Activated CD4-positive, alpha-beta T cell treated with anti-CD3 and anti-CD28 coated beads, Interleukin-2, amount 10 ng/mL, durations not matched to agents 7 days and 5 days (primary cell): Measurements from ENCODE around the gene RIIAD1. TPM values are rescaled to one million over a fixed set of nuclear protein-coding genes. Genes with fewer than 3 reads are reported as not detected.
"Not testable (repeated sequence)": the region's sequence is repeated elsewhere in the genome, so short reads cannot be mapped to it uniquely, and the experiment has no call there.

ENCODE experiments used
- CTCF ChIA-PET: fragments of 350-600 bp; sonication (Branson Sonifier 250); formaldehyde crosslinking; loops from one replicate; lab custom pipeline; 2021; ENCODE audit warnings: antibody characterized with exemption; lab: Charles Lee
- POLR2A ChIA-PET: fragments of 350-600 bp; sonication (Branson Sonifier 250); formaldehyde crosslinking; loops from one replicate; lab custom pipeline; 2021; ENCODE audit warnings: antibody characterized with exemption; lab: Charles Lee
- DNase-seq: peaks from one replicate; pipeline ENCODE4 v3.0.0-alpha.2; 2020
- H3K27ac Mint-ChIP-seq: one replicate; pipeline ENCODE4 v1.8.0; 2021; ENCODE audit warnings: mild to moderate bottlenecking, moderate library complexity, mixed read lengths
- H3K27me3 Mint-ChIP-seq: one replicate; pipeline ENCODE4 v1.8.0; 2021; ENCODE audit warnings: mixed read lengths
- H3K36me3 Mint-ChIP-seq: one replicate; pipeline ENCODE4 v1.8.0; 2021; ENCODE audit warnings: low read depth, mixed read lengths
- H3K4me1 Mint-ChIP-seq: one replicate; pipeline ENCODE4 v1.8.0; 2021; ENCODE audit warnings: mixed read lengths
- H3K4me3 Mint-ChIP-seq: one replicate; pipeline ENCODE4 v1.8.0; 2021; ENCODE audit warnings: mild to moderate bottlenecking, moderate library complexity, mixed read lengths
- H3K9me3 Mint-ChIP-seq: one replicate; pipeline ENCODE4 v1.8.0; 2021; ENCODE audit warnings: mixed read lengths
- total RNA-seq, 2 experiments: library from RNA; stranded (reverse); gene quantifications; one replicate each; pipeline ENCODE4 v1.2.3, GENCODE V29; 2021

The RIIAD1 gene, protein sequence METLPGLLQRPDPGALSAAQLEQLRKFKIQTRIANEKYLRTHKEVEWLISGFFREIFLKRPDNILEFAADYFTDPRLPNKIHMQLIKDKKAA
- not detected for total RNA-seq

DNA sequence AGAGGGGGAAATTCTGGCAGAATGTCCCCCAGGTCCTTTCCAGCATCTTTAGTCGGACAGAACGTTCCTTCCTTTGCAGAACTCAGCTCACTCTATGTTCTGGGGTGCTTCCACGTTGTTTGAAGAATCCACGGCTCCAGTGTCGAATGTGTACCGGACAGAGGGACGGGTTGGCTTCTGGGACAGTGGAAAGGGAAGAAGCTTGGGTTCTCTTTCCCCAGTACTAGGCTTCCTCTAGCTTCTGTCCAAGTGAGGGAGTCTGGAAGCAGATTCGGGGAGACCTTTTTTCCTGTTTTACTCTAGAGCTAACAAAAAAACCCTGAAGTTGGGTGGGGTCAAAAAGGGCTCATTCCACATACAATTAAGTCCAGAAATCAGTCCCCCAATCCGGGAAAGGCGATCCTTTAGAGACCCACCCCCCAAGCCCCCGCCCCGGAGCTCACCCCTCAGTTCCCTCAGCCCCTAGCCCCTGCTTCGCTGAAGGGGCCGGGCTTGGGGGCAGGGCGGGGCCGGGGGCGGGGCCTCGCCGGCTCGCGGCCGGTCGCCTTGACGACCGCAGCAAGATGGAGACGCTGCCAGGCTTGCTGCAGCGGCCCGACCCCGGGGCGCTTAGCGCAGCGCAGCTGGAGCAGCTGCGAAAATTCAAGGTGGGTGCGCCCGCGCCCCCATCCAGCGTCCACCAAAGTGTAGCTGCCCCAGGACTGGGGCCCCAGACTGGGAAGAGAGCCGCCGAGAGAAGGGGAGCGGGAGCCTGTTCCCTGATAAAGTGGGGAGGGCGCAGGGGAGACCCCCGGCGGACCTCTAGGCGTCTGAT lies at the start of gene RIIAD1:
Gene RIIAD1, plus strand, starts transcription at position 549 of the 814 bp plus-strand sequence. Its CDS starts 15 bp downstream, at position 564.
- peak within 1 kb of the TSS; percentile 67 for H3K4me3 Mint-ChIP-seq
- no peak within 1 kb of the TSS for H3K27ac Mint-ChIP-seq
- peaks cover 74% of the 10 kb centered on the region for H3K27me3 Mint-ChIP-seq
- H3K36me3 Mint-ChIP-seq, result no peaks in the 10 kb centered on the region
- H3K9me3 Mint-ChIP-seq, result no peaks in the 10 kb centered on the region
- ChIA-PET POLR2A (no interaction called here), CTCF (interaction anchor here (1.1 to 1.7 kb wide), 6 partner anchors 10 to 115 kb away, joined by 3 to 7 read pairs (median 4); no protein-coding TSS in a partner anchor)
- peak; percentile 41 for DNase-seq
- peaks cover 23% of the 10 kb centered on the region for H3K4me1 Mint-ChIP-seq

DNA sequence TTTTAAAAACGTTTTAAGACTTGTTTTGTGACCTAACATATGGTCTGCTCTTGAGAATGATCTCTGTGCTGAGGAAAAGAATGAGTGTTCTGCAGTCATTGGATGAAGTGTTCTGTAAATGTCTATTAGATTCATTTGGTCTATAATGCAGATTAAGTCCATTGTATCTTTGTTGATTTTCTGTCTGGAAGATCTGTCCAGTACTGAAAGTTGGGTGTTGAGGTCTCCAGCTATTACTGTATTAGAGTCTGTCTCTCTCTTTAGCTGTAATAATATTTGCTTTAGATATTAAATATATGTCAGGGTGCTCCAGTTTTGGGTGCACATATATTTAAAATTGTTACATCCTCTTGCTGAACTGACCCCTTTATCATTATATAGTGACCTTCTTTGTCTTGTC lies 47.9 kb upstream of the RIIAD1 start:
- ChIA-PET CTCF (interaction anchor here (0.9 kb wide), 1 partner anchor 19 kb away, joined by 3 read pairs; no protein-coding TSS in a partner anchor), POLR2A (no interaction called here)
- H3K36me3 Mint-ChIP-seq, result peaks cover 38% of the 10 kb centered on the region
- H3K4me3 Mint-ChIP-seq, result no peak overlapping the region
- H3K4me1 Mint-ChIP-seq, result no peaks in the 10 kb centered on the region
- no peak overlapping the region for H3K27ac Mint-ChIP-seq
- DNase-seq, result no peak
- H3K9me3 Mint-ChIP-seq, result peaks cover 4% of the 10 kb centered on the region
- H3K27me3 Mint-ChIP-seq, result no peaks in the 10 kb centered on the region

DNA sequence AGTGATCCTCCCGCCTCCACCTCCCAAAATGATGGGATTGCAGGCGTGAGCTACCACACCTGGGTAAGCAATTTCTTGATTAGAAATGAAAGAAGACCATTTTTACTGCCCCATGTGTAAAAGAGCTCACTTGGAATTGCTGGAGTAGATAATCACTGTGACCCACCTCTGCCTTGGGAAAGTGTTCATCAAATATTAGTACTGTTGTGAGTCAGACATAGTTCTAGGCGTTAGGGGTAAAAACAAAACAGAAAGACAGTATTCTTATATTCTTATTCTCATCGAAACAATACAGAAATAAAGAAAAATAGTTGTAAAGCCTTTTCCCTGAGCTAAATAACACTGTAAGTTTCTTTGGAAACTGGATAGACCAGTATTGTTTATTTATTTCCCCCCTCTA lies 40.9 kb upstream of the RIIAD1 start:
- ChIA-PET POLR2A (no interaction called here), CTCF (no interaction called here)
- H3K27ac Mint-ChIP-seq, result no peak overlapping the region
- no peaks in the 10 kb centered on the region for H3K4me1 Mint-ChIP-seq
- H3K9me3 Mint-ChIP-seq, result no peaks in the 10 kb centered on the region
- H3K27me3 Mint-ChIP-seq, result no peaks in the 10 kb centered on the region
- H3K36me3 Mint-ChIP-seq, result peaks cover 5% of the 10 kb centered on the region
- no peak overlapping the region for H3K4me3 Mint-ChIP-seq
- no peak for DNase-seq

DNA sequence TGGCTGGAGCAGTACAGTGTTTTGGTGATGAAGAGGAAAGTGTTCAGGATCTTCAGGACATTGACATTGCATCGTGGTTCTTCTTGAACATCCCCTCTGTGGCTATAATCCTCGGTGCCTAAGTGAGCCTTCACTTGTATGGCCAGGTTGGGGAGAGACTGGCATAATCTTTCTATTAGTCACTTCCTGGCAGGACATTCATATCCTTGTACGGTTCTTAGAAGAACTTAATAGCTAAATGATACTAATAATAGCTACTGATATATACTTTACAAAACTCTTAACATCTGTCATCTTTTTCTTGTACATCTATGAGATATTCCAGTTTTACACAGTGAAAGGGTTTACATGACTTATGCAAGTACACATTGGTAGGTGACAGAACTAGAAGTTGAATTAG lies 40.5 kb upstream of the RIIAD1 start:
- Mint-ChIP-seq H3K36me3 (peaks cover 5% of the 10 kb centered on the region), H3K9me3 (no peaks in the 10 kb centered on the region), H3K4me3 (no peak overlapping the region), H3K4me1 (no peaks in the 10 kb centered on the region), H3K27ac (no peak overlapping the region), H3K27me3 (no peaks in the 10 kb centered on the region)
- no peak for DNase-seq
- ChIA-PET POLR2A (no interaction called here), CTCF (no interaction called here)

DNA sequence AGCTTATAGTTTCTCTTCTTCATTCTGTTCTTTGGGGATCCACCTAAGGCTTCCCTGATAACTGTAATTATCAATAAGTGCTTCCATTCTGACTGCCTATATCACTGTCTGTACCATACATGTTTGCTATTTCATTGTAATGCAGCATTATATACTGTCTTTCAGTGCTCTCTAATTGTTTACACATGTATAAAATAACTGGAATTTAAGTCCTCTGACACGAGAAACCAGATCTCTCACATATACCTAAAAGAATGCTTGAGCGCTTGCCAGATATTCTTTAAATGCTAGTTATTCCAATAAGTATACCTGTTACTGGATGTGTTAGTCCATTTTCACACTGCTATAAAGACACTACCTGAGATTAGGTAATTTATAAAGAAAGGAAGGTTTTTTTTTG lies 39.4 kb upstream of the RIIAD1 start:
- no peak overlapping the region for H3K4me3 Mint-ChIP-seq
- ChIA-PET POLR2A (no interaction called here), CTCF (no interaction called here)
- H3K27ac Mint-ChIP-seq, result no peak overlapping the region
- no peaks in the 10 kb centered on the region for H3K4me1 Mint-ChIP-seq
- no peak for DNase-seq
- H3K27me3 Mint-ChIP-seq, result no peaks in the 10 kb centered on the region
- no peaks in the 10 kb centered on the region for H3K9me3 Mint-ChIP-seq
- H3K36me3 Mint-ChIP-seq, result peaks cover 5% of the 10 kb centered on the region

DNA sequence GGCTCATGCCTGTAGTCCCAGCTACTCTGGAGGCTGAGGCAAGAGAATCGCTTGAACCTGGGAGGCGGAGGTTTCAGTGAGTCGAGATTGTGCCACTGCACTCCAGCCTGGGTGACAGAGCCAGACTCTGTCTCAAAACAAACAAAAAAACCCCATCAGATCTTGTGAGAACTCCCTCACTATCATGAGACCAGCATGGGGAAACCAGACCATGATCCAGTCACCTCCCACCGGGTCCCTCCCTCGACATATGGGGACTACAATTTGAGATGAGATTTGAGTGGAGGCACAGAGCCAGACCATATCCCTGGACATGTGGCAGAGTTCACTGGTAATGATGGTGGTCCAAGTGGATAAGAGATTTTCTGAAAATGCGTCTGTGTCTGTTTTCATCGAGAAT lies 38.4 kb upstream of the RIIAD1 start:
- CTCF ChIA-PET, POLR2A ChIA-PET: not testable (repeated sequence)

DNA sequence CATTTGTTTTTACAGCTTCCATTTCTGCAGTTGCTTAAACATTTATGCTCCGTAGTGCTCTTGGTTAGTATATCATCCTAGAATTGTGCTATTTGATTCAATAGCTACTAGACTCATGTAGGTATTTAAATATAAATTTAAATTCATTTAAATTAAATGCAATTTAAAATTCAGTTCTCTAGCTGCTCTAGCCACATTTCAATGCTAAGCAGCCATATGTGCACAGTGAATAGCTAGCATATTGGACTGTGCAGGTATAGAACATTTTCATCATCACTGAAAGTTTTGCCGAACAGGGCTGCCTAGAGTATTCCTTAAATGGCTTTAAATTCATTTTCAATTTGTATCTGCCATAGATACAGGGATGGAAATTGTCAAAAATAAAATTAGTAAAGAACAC lies 37.2 kb upstream of the RIIAD1 start:
- POLR2A ChIA-PET, result interaction anchor here (0.7 kb wide), 1 partner anchor 106 kb away, joined by 4 read pairs; the partner anchor contains the start of gene TDRKH
- no peaks in the 10 kb centered on the region for H3K4me1 Mint-ChIP-seq
- no peaks in the 10 kb centered on the region for H3K9me3 Mint-ChIP-seq
- CTCF ChIA-PET, result interaction anchor here (1.2 kb wide), 1 partner anchor 13 kb away, joined by 4 read pairs; no protein-coding TSS in a partner anchor
- no peaks in the 10 kb centered on the region for H3K36me3 Mint-ChIP-seq
- no peaks in the 10 kb centered on the region for H3K27me3 Mint-ChIP-seq
- DNase-seq, result no peak
- no peak overlapping the region for H3K27ac Mint-ChIP-seq
- H3K4me3 Mint-ChIP-seq, result no peak overlapping the region

More for the DNA sequence above, 38.4 kb upstream of the RIIAD1 start:
- not testable (repeated sequence) for H3K4me3 Mint-ChIP-seq, H3K4me1 Mint-ChIP-seq, H3K36me3 Mint-ChIP-seq, DNase-seq, H3K27ac Mint-ChIP-seq, H3K9me3 Mint-ChIP-seq, H3K27me3 Mint-ChIP-seq

DNA sequence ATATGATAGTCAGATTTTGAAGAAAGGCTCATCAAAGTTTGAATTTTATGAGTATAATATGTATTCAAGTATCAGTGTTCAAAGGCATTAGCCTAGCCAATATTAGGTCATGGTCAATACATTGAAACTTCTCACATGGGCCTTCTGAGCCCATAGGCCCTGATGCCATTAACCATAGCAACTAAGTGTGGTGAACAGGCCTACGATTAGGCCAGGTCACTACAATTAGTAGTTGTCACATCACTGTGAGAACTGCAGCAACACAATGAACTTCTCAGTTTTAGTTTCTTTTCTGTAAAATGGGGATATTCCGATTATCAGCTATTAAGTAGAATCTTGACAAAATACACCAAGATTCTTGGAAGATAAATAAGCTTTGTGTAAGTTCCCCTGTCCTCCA lies 34.8 kb upstream of the RIIAD1 start:
- ChIA-PET POLR2A (no interaction called here), CTCF (interaction anchor here (0.6 to 2.0 kb wide), 2 partner anchors 42 to 165 kb away, joined by 3 to 4 read pairs; no protein-coding TSS in a partner anchor)
- DNase-seq, result no peak
- no peak overlapping the region for H3K4me3 Mint-ChIP-seq
- H3K9me3 Mint-ChIP-seq, result no peaks in the 10 kb centered on the region
- no peaks in the 10 kb centered on the region for H3K4me1 Mint-ChIP-seq
- H3K27me3 Mint-ChIP-seq, result no peaks in the 10 kb centered on the region
- H3K27ac Mint-ChIP-seq, result no peak overlapping the region
- no peaks in the 10 kb centered on the region for H3K36me3 Mint-ChIP-seq

DNA sequence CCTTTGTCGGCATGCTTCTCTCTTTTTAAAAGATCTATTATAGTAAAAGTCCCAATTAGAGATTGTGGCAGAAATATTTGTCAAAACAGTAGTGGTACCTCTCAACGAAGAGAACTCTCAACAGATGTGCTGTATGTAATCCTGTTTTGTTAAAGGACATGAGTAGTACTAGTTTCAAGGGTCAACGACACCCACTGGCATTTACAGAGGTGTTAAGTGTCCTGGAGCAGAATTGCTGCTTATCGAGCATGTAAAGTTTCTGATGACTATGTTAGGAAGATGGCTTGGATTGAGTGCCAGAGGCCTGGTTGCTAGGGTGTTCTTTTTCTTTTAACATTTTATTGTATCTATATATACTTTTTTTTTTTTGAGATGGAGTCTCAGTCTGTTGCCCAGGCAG lies 31.8 kb upstream of the RIIAD1 start:
- no peak for DNase-seq
- no peak overlapping the region for H3K27ac Mint-ChIP-seq
- H3K4me3 Mint-ChIP-seq, result no peak overlapping the region
- H3K36me3 Mint-ChIP-seq, result peaks cover 5% of the 10 kb centered on the region
- CTCF ChIA-PET, result interaction anchor here (0.6 to 1.5 kb wide), 2 partner anchors 21 to 216 kb away, joined by 3 to 5 read pairs; no protein-coding TSS in a partner anchor
- H3K9me3 Mint-ChIP-seq, result no peaks in the 10 kb centered on the region
- no peaks in the 10 kb centered on the region for H3K27me3 Mint-ChIP-seq
- POLR2A ChIA-PET, result no interaction called here
- peaks cover 4% of the 10 kb centered on the region for H3K4me1 Mint-ChIP-seq

DNA sequence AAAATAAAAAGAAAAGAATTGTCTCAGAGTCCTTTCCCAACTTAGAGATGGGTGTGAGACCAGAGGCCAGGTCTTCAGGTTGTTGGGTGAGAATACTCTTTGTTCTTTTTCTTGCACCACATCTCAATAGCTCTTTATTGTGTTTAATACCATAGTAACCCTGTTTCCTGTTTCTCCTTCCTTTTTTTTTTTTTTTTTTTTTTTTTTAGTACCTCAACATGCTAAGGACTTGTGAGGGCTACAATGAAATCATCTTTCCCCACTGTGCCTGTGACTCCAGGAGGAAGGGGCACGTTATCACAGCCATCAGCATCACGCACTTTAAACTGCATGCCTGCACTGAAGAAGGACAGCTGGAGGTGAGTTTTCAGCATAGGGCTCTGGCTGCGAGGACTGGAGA lies 29.1 kb upstream of the RIIAD1 start:
- Mint-ChIP-seq H3K9me3 (no peaks in the 10 kb centered on the region), H3K4me3 (no peak overlapping the region), H3K27ac (no peak overlapping the region), H3K36me3 (peaks cover 5% of the 10 kb centered on the region), H3K4me1 (peaks cover 4% of the 10 kb centered on the region), H3K27me3 (no peaks in the 10 kb centered on the region)
- ChIA-PET POLR2A (no interaction called here), CTCF (interaction anchor here (0.6 kb wide), 1 partner anchor 271 kb away, joined by 4 read pairs; no protein-coding TSS in a partner anchor)
- DNase-seq, result no peak

DNA sequence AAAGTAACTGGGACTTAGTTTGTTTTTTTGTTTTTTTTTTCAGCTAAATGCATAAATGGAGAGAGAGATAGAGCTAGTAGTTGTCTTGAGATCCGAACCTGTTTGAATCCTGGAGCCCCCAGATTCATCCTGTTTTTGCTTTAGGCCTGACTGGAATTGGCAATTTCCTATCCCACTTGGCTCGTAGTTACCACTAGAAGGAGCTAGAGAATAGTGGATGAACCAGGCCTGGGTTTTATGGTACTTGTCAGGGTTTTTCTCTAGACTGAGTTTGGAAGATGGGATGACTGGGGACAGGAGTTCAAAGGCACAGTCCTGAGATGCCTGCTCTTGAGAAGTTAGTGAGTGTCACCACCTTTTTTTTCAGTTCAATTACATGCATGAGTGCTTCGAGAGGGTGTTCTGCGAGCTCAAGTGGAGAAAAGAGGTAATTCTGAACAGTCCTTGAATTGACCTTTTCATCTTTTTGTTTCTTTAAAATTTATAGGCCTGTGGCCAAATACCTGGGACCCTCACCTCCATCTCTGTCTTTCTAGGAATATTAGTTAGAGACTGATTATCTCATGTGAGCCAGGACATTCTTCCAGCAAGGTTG lies 28.2 kb upstream of the RIIAD1 start:
- no peak for DNase-seq
- POLR2A ChIA-PET, result no interaction called here

DNA sequence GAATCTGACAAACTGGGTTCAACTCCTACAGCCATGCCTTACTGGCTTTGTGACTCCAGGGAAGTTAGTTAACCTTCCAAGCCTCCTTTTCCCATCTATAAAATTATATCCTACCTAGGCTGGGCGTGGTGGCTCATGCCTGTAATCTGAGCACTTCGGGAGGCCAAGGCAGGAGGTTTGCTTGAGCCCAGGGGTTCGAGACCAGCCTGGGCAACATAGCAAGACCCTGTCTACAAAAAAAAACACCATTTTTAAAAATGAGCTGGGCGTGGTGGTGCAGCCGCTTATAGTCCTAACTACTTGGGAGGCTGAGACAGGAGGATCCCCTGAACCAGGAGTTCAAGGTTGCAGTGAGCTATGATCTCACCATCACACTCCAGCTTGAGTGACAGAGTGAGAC lies 19.8 kb upstream of the RIIAD1 start:
- ChIA-PET POLR2A (no interaction called here), CTCF (no interaction called here)
- Mint-ChIP-seq H3K9me3 (no peaks in the 10 kb centered on the region), H3K36me3 (peaks cover 3% of the 10 kb centered on the region), H3K4me3 (no peak overlapping the region), H3K27ac (no peak overlapping the region), H3K27me3 (no peaks in the 10 kb centered on the region), H3K4me1 (peaks cover 7% of the 10 kb centered on the region)
- no peak for DNase-seq

More for the DNA sequence above, 28.2 kb upstream of the RIIAD1 start:
- Mint-ChIP-seq H3K27ac (no peak overlapping the region), H3K36me3 (peaks cover 8% of the 10 kb centered on the region), H3K4me3 (no peak overlapping the region), H3K27me3 (no peaks in the 10 kb centered on the region), H3K9me3 (no peaks in the 10 kb centered on the region), H3K4me1 (peaks cover 4% of the 10 kb centered on the region)
- CTCF ChIA-PET, result interaction anchor here (0.8 to 1.0 kb wide), 2 partner anchors 294 to 308 kb away, joined by 3 to 4 read pairs; partner anchors contain the start of gene PSMB4

DNA sequence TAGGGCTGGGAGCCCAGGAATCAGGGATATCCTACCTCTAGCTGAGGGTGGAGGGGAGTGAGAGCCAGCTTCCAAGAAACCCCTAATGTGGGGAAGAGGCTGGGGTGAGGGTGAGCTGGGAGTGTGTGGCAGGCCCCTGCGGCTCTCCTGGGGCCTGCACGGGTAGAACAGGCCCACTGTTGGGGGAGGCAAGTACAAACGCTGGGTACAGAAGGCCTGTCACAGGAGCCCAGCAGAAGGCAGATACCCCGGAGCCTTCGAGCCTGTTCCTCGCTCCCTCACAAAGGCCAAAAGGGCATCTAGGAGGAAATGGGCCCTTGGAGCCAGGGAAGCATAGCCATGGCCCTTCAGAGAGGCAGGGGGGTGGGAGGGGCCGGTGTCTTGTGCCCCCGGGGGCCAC lies 18.4 kb upstream of the RIIAD1 start:
- Mint-ChIP-seq H3K9me3 (no peaks in the 10 kb centered on the region), H3K27me3 (no peaks in the 10 kb centered on the region), H3K4me1 (peaks cover 10% of the 10 kb centered on the region), H3K4me3 (no peak overlapping the region), H3K27ac (no peak overlapping the region), H3K36me3 (no peaks in the 10 kb centered on the region)
- DNase-seq, result no peak
- POLR2A ChIA-PET, result no interaction called here
- CTCF ChIA-PET, result interaction anchor here (1.1 kb wide), 1 partner anchor 133 kb away, joined by 3 read pairs; no protein-coding TSS in a partner anchor
